Endothelial cell of umbilical vein (primary cell): ENCODE data around the gene CZIB. TPM values are rescaled to one million over a fixed set of nuclear protein-coding genes. Genes with fewer than 3 reads are reported as not detected.

Experiments used
- BruUV-seq: library from RNA; stranded (reverse); fragments of 400-500 nt; replicated peaks from 2 replicates; lab custom pipeline; 2021; lab: Mats Ljungman, UMichigan
- CTCF ChIA-PET: fragments of 300-600, 350-600 bp; sonication (Branson Sonifier 250); formaldehyde crosslinking; loops from one replicate; lab custom pipeline; 2021; ENCODE audit warnings: antibody characterized with exemption, inconsistent platforms; lab: Charles Lee
- POLR2A ChIA-PET: fragments of 300-600, 350-600 bp; sonication (Branson Sonifier 250); formaldehyde crosslinking; loops from one replicate; lab custom pipeline; 2021; ENCODE audit warnings: antibody characterized with exemption, inconsistent platforms; lab: Charles Lee
- DNase-seq: peaks from one replicate; pipeline ENCODE4 v3.0.0-alpha.2; 2011; ENCODE audit warnings: low read depth, low spot score
- FAIRE-seq: peaks from 2 replicates; lab custom pipeline; 2011; peaks lifted over from hg19 to GRCh38; lab: Jason Lieb, UNC
- H2AFZ ChIP-seq: 2 replicates; pipeline ENCODE4 v1.6.0; 2012; ENCODE audit warnings: low read depth, low read length, control low read depth, inconsistent platforms
- H3K27ac ChIP-seq: 2 replicates; pipeline ENCODE4 v1.5.1; 2011; ENCODE audit warnings: low read depth, mild to moderate bottlenecking, control low read depth, low read length, moderate library complexity; ENCODE audit not compliant: insufficient read depth
- H3K27me3 ChIP-seq, 2 experiments: 2 replicates each; pipeline versions ENCODE4 v1.6.0 to v1.6.1; 2011; ENCODE audit warnings: low read length in 2 of 2, mixed read lengths in 1 of 2; ENCODE audit not compliant: control insufficient read depth in 2 of 2, insufficient read depth in 2 of 2
- H3K36me3 ChIP-seq, 2 experiments: 2 replicates in 1 of 2; 3 replicates in 1 of 2; pipeline ENCODE4 v1.5.1; 2011; ENCODE audit warnings: low read length in 2 of 2, mild to moderate bottlenecking in 1 of 2, moderate library complexity in 1 of 2; ENCODE audit not compliant: control insufficient read depth in 2 of 2, insufficient read depth in 2 of 2; ENCODE audit errors: extremely low read depth in 1 of 2
- H3K4me1 ChIP-seq: 3 replicates; pipeline ENCODE4 v1.5.1; 2011; ENCODE audit warnings: mild to moderate bottlenecking, low read length; ENCODE audit not compliant: control insufficient read depth, insufficient read depth; ENCODE audit errors: extremely low read depth
- H3K4me2 ChIP-seq: 2 replicates; pipeline ENCODE4 v1.6.1; 2011; ENCODE audit warnings: low read length, control low read depth, mixed read lengths; ENCODE audit not compliant: insufficient read depth
- H3K4me3 ChIP-seq, 3 experiments: fragments of 200-600 bp in 1 of 3; sonication (generic), shearing (Covaris generic) in 1 of 3; replicated peaks in 1 of 3; 2 replicates each; pipeline ENCODE4 v1.5.1; 2011 to 2016; ENCODE audit warnings: control low read depth in 3 of 3, low read length in 3 of 3, mild to moderate bottlenecking in 2 of 3, inconsistent platforms in 1 of 3, low read depth in 1 of 3, moderate library complexity in 1 of 3; ENCODE audit not compliant: insufficient read depth in 1 of 3
- H3K79me2 ChIP-seq: 2 replicates; pipeline ENCODE4 v1.6.0; 2012; ENCODE audit warnings: low read length, inconsistent platforms; ENCODE audit not compliant: control insufficient read depth, insufficient read depth
- H3K9ac ChIP-seq: replicated peaks from 2 replicates; pipeline ENCODE3; 2011; ENCODE audit warnings: low read length, control low read depth; ENCODE audit not compliant: insufficient read depth; ENCODE audit errors: extremely low read depth
- H3K9me1 ChIP-seq: replicated peaks from 3 replicates; pipeline ENCODE4 v1.6.0; 2011; ENCODE audit warnings: mild to moderate bottlenecking, low read length; ENCODE audit not compliant: control insufficient read depth, insufficient read depth; ENCODE audit errors: extremely low read depth
- H3K9me3 ChIP-seq: replicated peaks from 2 replicates; pipeline ENCODE4 v1.5.1; 2012; ENCODE audit warnings: low read length, inconsistent platforms; ENCODE audit not compliant: control insufficient read depth, insufficient read depth
- H4K20me1 ChIP-seq: replicated peaks from 2 replicates; pipeline ENCODE3; 2011; ENCODE audit warnings: mild to moderate bottlenecking, low read length; ENCODE audit not compliant: control insufficient read depth, insufficient read depth; ENCODE audit errors: extremely low read depth
- EZH2 ChIP-seq: IDR thresholded peaks from 2 replicates; pipeline ENCODE4 v1.6.1; 2012; ENCODE audit warnings: borderline replicate concordance, low read depth, mild to moderate bottlenecking, moderate library complexity, low read length, inconsistent platforms; ENCODE audit not compliant: severe bottlenecking
- FOS ChIP-seq: IDR thresholded peaks from 2 replicates; pipeline ENCODE4 v1.6.1; 2011; ENCODE audit warnings: mild to moderate bottlenecking, low read length, moderate library complexity, borderline replicate concordance; ENCODE audit not compliant: insufficient read depth
- GATA2 ChIP-seq: IDR thresholded peaks from 2 replicates; pipeline ENCODE4 v1.7.0; 2011; ENCODE audit warnings: low read depth, mild to moderate bottlenecking, moderate library complexity, mixed read lengths, low read length; ENCODE audit not compliant: insufficient read length, insufficient read depth
- JUN ChIP-seq: IDR thresholded peaks from 2 replicates; pipeline ENCODE4 v1.6.1; 2011; ENCODE audit warnings: borderline replicate concordance, low read depth; ENCODE audit not compliant: insufficient read length, insufficient read depth
- MYC ChIP-seq: IDR thresholded peaks from one replicate; pipeline ENCODE4 v1.6.1; 2011; ENCODE audit warnings: mild to moderate bottlenecking, low read depth, low read length
- POLR2A ChIP-seq: IDR thresholded peaks from 2 replicates; pipeline ENCODE4 v1.6.1; 2012; ENCODE audit warnings: low read depth, mild to moderate bottlenecking, control low read depth, low read length
- POLR2AphosphoS5 ChIP-seq: IDR thresholded peaks from 2 replicates; pipeline ENCODE4 v1.6.1; 2012; ENCODE audit warnings: low read depth, mild to moderate bottlenecking, control low read depth, low read length, moderate library complexity; ENCODE audit not compliant: insufficient read depth
- dilution Hi-C: fragments of 300-500 bp; cut with MboI; formaldehyde crosslinking; loops from one replicate; pipeline ENCODE4 v1.15.0; 2019; ENCODE audit warnings: low sequenced_read_pairs; ENCODE audit not compliant: extremely low pct_ligation_motif_present
- intact Hi-C: fragments of 100-400 bp; cut with micrococcal nuclease; formaldehyde crosslinking; loops from one replicate; pipeline ENCODE4 v1.10.0; 2022
- polyA plus RNA-seq, 4 experiments: library from polyadenylated mRNA; depleted of rRNA in 3 of 4; stranded (reverse) in 3 of 4; unstranded in 1 of 4; fragments of >200 nt; gene quantifications; 2 replicates each; pipeline versions ENCODE4 v1.2.1 to v1.2.3, GENCODE V29; 2011 to 2012; ENCODE audit warnings: missing spikeins in 1 of 4
- total RNA-seq: library from RNA; stranded (reverse); gene quantifications from 2 replicates; pipeline ENCODE4 v1.2.3, GENCODE V29; 2021
- TF ChIP-seq, protein P1 (sequence below), 2 donors: IDR thresholded peaks; 1 replicate in 1 of 2; 2 replicates in 1 of 2; pipeline ENCODE4 v1.5.1; 2011; ENCODE audit warnings: low read length in 2 of 2, mild to moderate bottlenecking in 2 of 2, moderate library complexity in 2 of 2, control low read depth in 1 of 2, inconsistent platforms in 1 of 2, low read depth in 1 of 2; ENCODE audit not compliant: insufficient read depth in 1 of 2; ENCODE audit errors: extremely low read depth in 1 of 2
- TF ChIP-seq, protein P2 (sequence below): IDR thresholded peaks from 2 replicates; pipeline ENCODE4 v1.6.1; 2011; ENCODE audit not compliant: insufficient read depth, insufficient read length

CZIB gene
- total and polyA plus RNA-seq, 2 donors (not counting 3 experiments of a cell fraction or from before 2014, with no cell fraction given), result 60.1 to 65.9 TPM

DNA sequence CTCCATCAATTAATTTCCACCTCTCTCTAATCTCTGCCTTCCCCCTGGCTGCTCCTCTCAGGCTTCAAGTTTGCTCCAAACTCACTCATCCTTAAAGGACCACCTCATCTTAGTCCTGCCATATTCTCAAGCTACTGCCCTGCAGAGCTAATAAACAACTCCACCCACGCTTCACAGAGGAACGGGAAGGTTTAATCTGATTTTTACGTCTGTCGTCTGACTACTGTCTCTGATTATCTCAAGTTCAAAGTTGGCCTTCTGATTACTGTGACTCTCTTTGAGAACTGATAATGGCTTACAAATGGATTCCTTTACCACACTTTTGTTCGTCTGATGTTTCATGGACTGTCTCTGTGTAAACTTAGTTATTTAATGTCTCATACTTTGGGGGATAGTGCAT lies 31.4 kb downstream of the CZIB start:
- no peak overlapping the region for H3K4me3 ChIP-seq
- H3K9me1 ChIP-seq, result no peaks in the 10 kb centered on the region
- no peak overlapping the region for H2AFZ ChIP-seq
- FAIRE-seq, result no peak
- dilution Hi-C loops (no loop called here), intact Hi-C loops (no loop called here)
- no peaks in the 10 kb centered on the region for H3K79me2 ChIP-seq
- no peak overlapping the region for H3K27ac ChIP-seq
- TF ChIP-seq JUN (no peak), EZH2 (no peak), FOS (no peak), POLR2A (no peak), MYC (no peak), GATA2 (no peak), POLR2AphosphoS5 (no peak)
- TF ChIP-seq, protein P1, sequence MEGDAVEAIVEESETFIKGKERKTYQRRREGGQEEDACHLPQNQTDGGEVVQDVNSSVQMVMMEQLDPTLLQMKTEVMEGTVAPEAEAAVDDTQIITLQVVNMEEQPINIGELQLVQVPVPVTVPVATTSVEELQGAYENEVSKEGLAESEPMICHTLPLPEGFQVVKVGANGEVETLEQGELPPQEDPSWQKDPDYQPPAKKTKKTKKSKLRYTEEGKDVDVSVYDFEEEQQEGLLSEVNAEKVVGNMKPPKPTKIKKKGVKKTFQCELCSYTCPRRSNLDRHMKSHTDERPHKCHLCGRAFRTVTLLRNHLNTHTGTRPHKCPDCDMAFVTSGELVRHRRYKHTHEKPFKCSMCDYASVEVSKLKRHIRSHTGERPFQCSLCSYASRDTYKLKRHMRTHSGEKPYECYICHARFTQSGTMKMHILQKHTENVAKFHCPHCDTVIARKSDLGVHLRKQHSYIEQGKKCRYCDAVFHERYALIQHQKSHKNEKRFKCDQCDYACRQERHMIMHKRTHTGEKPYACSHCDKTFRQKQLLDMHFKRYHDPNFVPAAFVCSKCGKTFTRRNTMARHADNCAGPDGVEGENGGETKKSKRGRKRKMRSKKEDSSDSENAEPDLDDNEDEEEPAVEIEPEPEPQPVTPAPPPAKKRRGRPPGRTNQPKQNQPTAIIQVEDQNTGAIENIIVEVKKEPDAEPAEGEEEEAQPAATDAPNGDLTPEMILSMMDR (IDR thresholded peaks at IDR 0.05; ENCODE audit: extremely low read depth in 1 of 2, insufficient read depth in 1 of 2, low read depth in 1 of 2, low read length in 2 of 2), result no peak
- TF ChIP-seq, protein P2, sequence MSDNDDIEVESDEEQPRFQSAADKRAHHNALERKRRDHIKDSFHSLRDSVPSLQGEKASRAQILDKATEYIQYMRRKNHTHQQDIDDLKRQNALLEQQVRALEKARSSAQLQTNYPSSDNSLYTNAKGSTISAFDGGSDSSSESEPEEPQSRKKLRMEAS, result no peak
- H3K36me3 ChIP-seq, result no peaks in the 10 kb centered on the region
- CTCF ChIA-PET, result interaction anchor here (7.4 kb wide), 1 partner anchor 8 kb away, joined by 46 read pairs; no protein-coding TSS in a partner anchor
- no TSS peak for BruUV-seq
- no peaks in the 10 kb centered on the region for H4K20me1 ChIP-seq
- H3K9me3 ChIP-seq, result no peaks in the 10 kb centered on the region
- peaks cover 3 to 4% of the 10 kb centered on the region in 2 experiments for H3K27me3 ChIP-seq
- no peak overlapping the region for H3K4me2 ChIP-seq
- H3K4me1 ChIP-seq, result no peaks in the 10 kb centered on the region
- DNase-seq, result no peak
- H3K9ac ChIP-seq, result no peak overlapping the region
- POLR2A ChIA-PET, result interaction anchor here (0.6 kb wide), 1 partner anchor 337 kb away, joined by 3 read pairs; no protein-coding TSS in a partner anchor
